Lung microvascular endothelial cell (primary cell): Measurements from ENCODE around the gene USP17L10. TPM values are rescaled to one million over a fixed set of nuclear protein-coding genes. Genes with fewer than 3 reads are reported as not detected.
"Not testable (repeated sequence)": the region's sequence is repeated elsewhere in the genome, so short reads cannot be mapped to it uniquely, and the experiment has no call there.

Experiments
- DNase-seq, 2 donors: peaks; one replicate each; pipeline versions ENCODE4 v3.0.0 to v3.0.0-alpha.2; 2010; ENCODE audit warnings: low read depth in 2 of 2
- total RNA-seq: library from RNA; depleted of rRNA; stranded (reverse); fragments of >200 nt; gene quantifications from 2 replicates; pipeline ENCODE4 v1.2.1, GENCODE V29; 2014

Gene USP17L10, protein sequence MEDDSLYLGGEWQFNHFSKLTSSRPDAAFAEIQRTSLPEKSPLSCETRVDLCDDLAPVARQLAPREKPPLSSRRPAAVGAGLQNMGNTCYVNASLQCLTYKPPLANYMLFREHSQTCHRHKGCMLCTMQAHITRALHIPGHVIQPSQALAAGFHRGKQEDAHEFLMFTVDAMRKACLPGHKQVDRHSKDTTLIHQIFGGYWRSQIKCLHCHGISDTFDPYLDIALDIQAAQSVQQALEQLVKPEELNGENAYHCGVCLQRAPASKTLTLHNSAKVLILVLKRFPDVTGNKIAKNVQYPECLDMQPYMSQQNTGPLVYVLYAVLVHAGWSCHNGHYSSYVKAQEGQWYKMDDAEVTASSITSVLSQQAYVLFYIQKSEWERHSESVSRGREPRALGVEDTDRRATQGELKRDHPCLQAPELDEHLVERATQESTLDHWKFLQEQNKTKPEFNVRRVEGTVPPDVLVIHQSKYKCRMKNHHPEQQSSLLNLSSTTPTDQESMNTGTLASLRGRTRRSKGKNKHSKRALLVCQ
- not detected in 2 replicates for total RNA-seq

GRCh38 chr4:9210357-9210756, at the start of gene USP17L10:
Gene USP17L10 (plus strand): TSS chr4:9210657. CDS start chr4:9210657, 0 bp downstream.
- DNase-seq: not testable (repeated sequence)

- DNase-seq: peak in 1 of 2 donors; percentile 19
These were observed 44.5 kb upstream of the USP17L10 start for GRCh38 chr4:9165990-9166389.

DNA sequence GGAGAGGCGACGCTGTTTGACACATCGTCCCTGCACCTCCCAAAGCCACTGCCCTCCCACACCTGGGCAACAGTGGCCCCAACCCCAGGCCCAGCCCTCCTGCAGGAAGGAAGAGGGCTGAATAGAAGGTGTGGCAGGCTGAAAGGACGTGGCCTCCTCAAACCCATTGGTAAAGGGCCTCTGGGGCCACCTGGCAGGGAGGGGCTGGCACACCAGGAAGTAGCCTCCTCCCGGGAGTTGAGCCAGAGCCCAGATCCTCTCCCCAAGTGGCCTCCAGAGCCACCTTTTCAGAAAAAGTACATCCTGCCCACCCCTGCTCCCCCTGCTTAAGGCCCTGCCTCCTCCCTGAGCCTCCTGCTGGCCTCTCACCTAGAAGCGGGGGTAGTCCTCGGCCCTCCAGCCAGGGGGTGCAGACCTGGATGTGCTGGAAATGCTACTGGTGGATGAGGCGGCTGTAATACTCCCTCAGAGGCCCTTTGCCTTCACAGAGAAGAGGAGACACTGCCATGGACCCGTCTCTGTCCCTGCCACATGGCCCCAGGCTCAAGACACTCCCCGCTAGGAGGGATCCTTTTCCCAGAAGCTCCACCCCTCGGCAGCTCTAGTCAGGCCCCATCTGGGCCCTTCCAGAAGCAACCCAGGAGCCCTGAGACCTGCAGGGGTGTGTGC, 40.5 kb upstream of the USP17L10 start, which contains the start of gene FAM90A26:
TSS of gene FAM90A26 (plus strand) at position 619 of the 669 bp plus-strand sequence. CDS start 2,764 bp downstream, outside the sequence.
- DNase-seq: not testable (repeated sequence)

- not testable (repeated sequence) for DNase-seq
These were observed 4.2 kb downstream of the USP17L10 start for GRCh38 chr4:9214701-9215100.

DNA sequence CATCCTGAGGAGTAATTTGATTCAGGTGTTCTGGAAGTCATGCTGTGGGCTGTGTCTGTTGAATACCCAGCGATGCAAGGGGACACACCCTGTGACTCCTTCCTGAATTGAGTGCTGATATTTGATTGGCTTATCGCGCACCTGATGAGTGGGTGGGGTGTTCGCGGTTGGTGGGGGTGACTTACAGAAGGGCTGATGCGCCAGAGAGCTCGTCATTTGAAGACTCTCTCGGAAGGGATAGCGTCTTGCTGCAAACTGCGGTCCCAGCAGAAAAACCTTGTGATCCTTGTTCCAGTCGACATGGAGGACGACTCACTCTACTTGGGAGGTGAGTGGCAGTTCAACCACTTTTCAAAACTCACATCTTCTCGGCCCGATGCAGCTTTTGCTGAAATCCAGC, 4.6 kb downstream of the USP17L10 start, which contains the start of gene USP17L11:
TSS of gene USP17L11 (plus strand) at position 301 of the 400 bp plus-strand sequence. CDS start at position 301, 0 bp downstream.
- not testable (repeated sequence) for DNase-seq

- not testable (repeated sequence) for DNase-seq
These were observed 9.4 kb downstream of the USP17L10 start, which contains the start of gene USP17L12 for GRCh38 chr4:9219852-9220251. Gene USP17L12 (plus strand): TSS chr4:9220152. CDS start chr4:9220152, 0 bp downstream.

DNA sequence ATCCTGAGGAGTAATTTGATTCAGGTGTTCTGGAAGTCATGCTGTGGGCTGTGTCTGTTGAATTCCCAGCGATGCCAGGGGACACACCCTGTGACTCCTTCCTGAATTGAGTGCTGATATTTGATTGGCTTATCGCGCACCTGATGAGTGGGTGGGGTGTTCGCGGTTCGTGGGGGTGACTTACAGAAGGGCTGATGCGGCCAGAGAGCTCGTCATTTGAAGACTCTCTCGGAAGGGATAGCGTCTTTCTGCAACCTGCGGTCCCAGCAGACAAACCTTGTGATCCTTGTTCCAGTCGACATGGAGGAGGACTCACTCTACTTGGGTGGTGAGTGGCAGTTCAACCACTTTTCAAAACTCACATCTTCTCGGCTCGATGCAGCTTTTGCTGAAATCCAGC, 14.1 kb downstream of the USP17L10 start, which contains the start of gene USP17L13:
TSS of gene USP17L13 (plus strand) at position 301 of the 400 bp plus-strand sequence. CDS start at position 301, 0 bp downstream.
- DNase-seq: not testable (repeated sequence)

GRCh38 chr4:9230249-9230648, 19.8 kb downstream of the USP17L10 start:
- DNase-seq: not testable (repeated sequence)

GRCh38 chr4:9234085-9234484, 23.6 kb downstream of the USP17L10 start, which contains the start of gene USP17L15:
Gene USP17L15 (plus strand): TSS chr4:9234385. CDS start chr4:9234385, 0 bp downstream.
- DNase-seq: not testable (repeated sequence)

DNA sequence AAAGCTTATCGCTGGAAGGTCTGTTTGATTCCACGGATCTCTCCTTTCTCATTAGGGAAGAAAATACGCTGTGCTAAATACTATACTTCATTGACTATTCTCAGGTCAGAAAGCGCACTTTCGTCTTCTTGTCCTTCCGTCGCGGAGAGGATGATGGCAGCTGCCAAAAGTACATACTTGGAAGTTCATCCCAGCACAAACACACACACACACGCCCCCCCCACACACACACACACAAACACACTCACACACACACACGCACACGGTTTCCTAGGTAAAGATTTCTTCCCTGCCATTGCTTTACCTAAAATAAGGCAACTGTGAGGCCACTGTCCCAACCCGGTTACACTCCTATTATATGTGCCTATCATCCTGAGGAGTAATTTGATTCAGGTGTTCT, 28.0 kb downstream of the USP17L10 start:
- peak; percentile 0 to 2 for DNase-seq

DNA sequence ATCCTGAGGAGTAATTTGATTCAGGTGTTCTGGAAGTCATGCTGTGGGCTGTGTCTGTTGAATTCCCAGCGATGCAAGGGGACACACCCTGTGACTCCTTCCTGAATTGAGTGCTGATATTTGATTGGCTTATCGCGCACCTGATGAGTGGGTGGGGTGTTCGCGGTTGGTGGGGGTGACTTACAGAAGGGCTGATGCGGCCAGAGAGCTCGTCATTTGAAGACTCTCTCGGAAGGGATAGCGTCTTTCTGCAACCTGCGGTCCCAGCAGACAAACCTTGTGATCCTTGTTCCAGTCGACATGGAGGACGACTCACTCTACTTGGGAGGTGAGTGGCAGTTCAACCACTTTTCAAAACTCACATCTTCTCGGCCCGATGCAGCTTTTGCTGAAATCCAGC, 33.1 kb downstream of the USP17L10 start, which contains the start of gene USP17L17:
TSS of gene USP17L17 (plus strand) at position 301 of the 400 bp plus-strand sequence. CDS start at position 301, 0 bp downstream.
- DNase-seq: not testable (repeated sequence)

- peak in 1 of 2 donors; percentile 0 for DNase-seq
These were observed 37.7 kb downstream of the USP17L10 start, which contains the start of gene USP17L18 for GRCh38 chr4:9247953-9248680. Gene USP17L18 (plus strand): TSS chr4:9248630. CDS start chr4:9248630, 0 bp downstream.

GRCh38 chr4:9253078-9253477, 42.6 kb downstream of the USP17L10 start, which contains the start of gene USP17L19:
Gene USP17L19 (plus strand): TSS chr4:9253378. CDS start chr4:9253378, 0 bp downstream.
- not testable (repeated sequence) for DNase-seq

DNA sequence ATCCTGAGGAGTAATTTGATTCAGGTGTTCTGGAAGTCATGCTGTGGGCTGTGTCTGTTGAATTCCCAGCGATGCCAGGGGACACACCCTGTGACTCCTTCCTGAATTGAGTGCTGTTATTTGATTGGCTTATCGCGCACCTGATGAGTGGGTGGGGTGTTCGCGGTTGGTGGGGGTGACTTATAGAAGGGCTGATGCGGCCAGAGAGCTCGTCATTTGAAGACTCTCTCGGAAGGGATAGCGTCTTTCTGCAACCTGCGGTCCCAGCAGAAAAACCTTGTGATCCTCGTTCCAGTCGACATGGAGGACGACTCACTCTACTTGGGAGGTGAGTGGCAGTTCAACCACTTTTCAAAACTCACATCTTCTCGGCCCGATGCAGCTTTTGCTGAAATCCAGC, 47.4 kb downstream of the USP17L10 start, which contains the start of gene USP17L20:
TSS of gene USP17L20 (plus strand) at position 301 of the 400 bp plus-strand sequence. CDS start at position 301, 0 bp downstream.
- not testable (repeated sequence) for DNase-seq

Other genes starting within 250 kb of the USP17L10 start
- not detected in 2 replicates for gene FAM90A26, start 40.2 kb upstream of the USP17L10 start, total RNA-seq
- gene USP17L11, start 4.7 kb downstream of the USP17L10 start, total RNA-seq: not detected in 2 replicates
- not detected in 2 replicates for gene USP17L12, start 9.5 kb downstream of the USP17L10 start, total RNA-seq
- not detected in 2 replicates for gene USP17L13, start 14.2 kb downstream of the USP17L10 start, total RNA-seq
- not detected in 2 replicates for gene USP17L15, start 23.7 kb downstream of the USP17L10 start, total RNA-seq
- gene USP17L17, start 33.2 kb downstream of the USP17L10 start, total RNA-seq: not detected in 2 replicates
- not detected in 2 replicates for gene USP17L18, start 38.0 kb downstream of the USP17L10 start, total RNA-seq
- not detected in 2 replicates for gene USP17L19, start 42.7 kb downstream of the USP17L10 start, total RNA-seq
- not detected in 2 replicates for gene USP17L20, start 47.5 kb downstream of the USP17L10 start, total RNA-seq
- gene USP17L21, start 52.2 kb downstream of the USP17L10 start, total RNA-seq: not detected in 2 replicates
- not detected in 2 replicates for gene USP17L22, start 57.0 kb downstream of the USP17L10 start, total RNA-seq
- gene USP17L24, start 114.5 kb downstream of the USP17L10 start, total RNA-seq: not detected in 2 replicates
- not detected in 2 replicates for gene USP17L25, start 119.3 kb downstream of the USP17L10 start, total RNA-seq
- not detected in 2 replicates for gene USP17L26, start 124.0 kb downstream of the USP17L10 start, total RNA-seq
- not detected in 2 replicates for gene USP17L5, start 128.7 kb downstream of the USP17L10 start, total RNA-seq
- not detected in 2 replicates for gene USP17L27, start 133.5 kb downstream of the USP17L10 start, total RNA-seq
- not detected in 2 replicates for gene USP17L28, start 138.2 kb downstream of the USP17L10 start, total RNA-seq
- gene USP17L29, start 143.0 kb downstream of the USP17L10 start, total RNA-seq: not detected in 2 replicates
- gene USP17L30, start 152.5 kb downstream of the USP17L10 start, total RNA-seq: not detected in 2 replicates
- not detected in 2 replicates for gene DEFB131A, start 233.8 kb downstream of the USP17L10 start, total RNA-seq